Endodermal cell (in vitro differentiated cells): Measurements from ENCODE around the gene RP2. TPM values are rescaled to one million over a fixed set of nuclear protein-coding genes. Genes with fewer than 3 reads are reported as not detected.

ENCODE experiments used
- DNase-seq: peaks from one replicate; pipeline ENCODE4 v3.0.0-alpha.2; 2017
- H3K27ac ChIP-seq: 2 replicates; pipeline ENCODE4 v1.5.1; 2013; ENCODE audit warnings: mild to moderate bottlenecking, low read depth, low read length, moderate library complexity
- H3K27me3 ChIP-seq: 2 replicates; pipeline ENCODE4 v1.6.1; 2013; ENCODE audit warnings: mild to moderate bottlenecking, low read length, moderate library complexity; ENCODE audit not compliant: insufficient read depth, control insufficient read depth, poor library complexity, severe bottlenecking
- H3K36me3 ChIP-seq: 2 replicates; pipeline ENCODE4 v1.7.0; 2013; ENCODE audit warnings: mild to moderate bottlenecking, low read length, moderate library complexity; ENCODE audit not compliant: control insufficient read depth, insufficient read depth
- H3K4me1 ChIP-seq: one replicate; pipeline ENCODE4 v1.7.0; 2013; ENCODE audit warnings: low read length; ENCODE audit not compliant: control insufficient read depth, insufficient read depth
- H3K4me3 ChIP-seq: 2 replicates; pipeline ENCODE4 v1.5.1; 2013; ENCODE audit warnings: mild to moderate bottlenecking, low read length, moderate library complexity
- H3K9ac ChIP-seq: 2 replicates; pipeline ENCODE4 v1.6.1; 2013; ENCODE audit warnings: mild to moderate bottlenecking, low read length, moderate library complexity; ENCODE audit not compliant: poor library complexity, severe bottlenecking; ENCODE audit errors: extremely low read depth
- H3K9me3 ChIP-seq: 2 replicates; pipeline ENCODE4 v1.6.1; 2013; ENCODE audit warnings: mild to moderate bottlenecking, low read length, moderate library complexity; ENCODE audit not compliant: control insufficient read depth
- H3K27ac Mint-ChIP-seq: 2 replicates; pipeline ENCODE4 v1.8.0; 2020; ENCODE audit warnings: mixed read lengths
- H3K27me3 Mint-ChIP-seq: 2 replicates; pipeline ENCODE4 v1.8.0; 2021; ENCODE audit warnings: mild to moderate bottlenecking, mixed read lengths; ENCODE audit not compliant: insufficient read depth
- H3K36me3 Mint-ChIP-seq: 2 replicates; pipeline ENCODE4 v1.8.0; 2020; ENCODE audit warnings: low read depth, mixed read lengths
- H3K4me1 Mint-ChIP-seq: 2 replicates; pipeline ENCODE4 v1.8.0; 2020; ENCODE audit warnings: mixed read lengths
- H3K4me3 Mint-ChIP-seq: 2 replicates; pipeline ENCODE4 v1.8.0; 2020; ENCODE audit warnings: mild to moderate bottlenecking, moderate library complexity, mixed read lengths
- H3K9me3 Mint-ChIP-seq: 2 replicates; pipeline ENCODE4 v1.8.0; 2020; ENCODE audit warnings: mild to moderate bottlenecking, mixed read lengths
- WGBS, 2 experiments: methylation state at CpG; one replicate each; pipeline versions ENCODE4 v1.1.5 to v1.1.7; 2013; ENCODE audit warnings: missing lambda C conversion rate in 2 of 2, mixed read lengths in 1 of 2; ENCODE audit not compliant: insufficient coverage in 1 of 2, insufficient read length in 1 of 2; 5-methylcytosine and 5-hydroxymethylcytosine counted together
- total RNA-seq, 2 donors: library from RNA; stranded (reverse); fragmentation: NEBNext Ultra II Directional in 1 of 2; extraction: Animal tissue kit (Norgen Biotek cat#: 25700) in 1 of 2; gene quantifications; 2 replicates in 1 of 2; 3 replicates in 1 of 2; pipeline ENCODE4 v1.2.1, GENCODE V29; 2021
- TF ChIP-seq, protein P1 (sequence below): fragments of 200-600 bp; sonication (generic); conservative IDR thresholded peaks from 2 replicates; pipeline ENCODE4 v1.5.0; 2021; ENCODE audit warnings: antibody characterized with exemption, mild to moderate bottlenecking

Gene RP2
- total RNA-seq, 2 donors from 2014 or later: 11.8 to 12.1 TPM

DNA sequence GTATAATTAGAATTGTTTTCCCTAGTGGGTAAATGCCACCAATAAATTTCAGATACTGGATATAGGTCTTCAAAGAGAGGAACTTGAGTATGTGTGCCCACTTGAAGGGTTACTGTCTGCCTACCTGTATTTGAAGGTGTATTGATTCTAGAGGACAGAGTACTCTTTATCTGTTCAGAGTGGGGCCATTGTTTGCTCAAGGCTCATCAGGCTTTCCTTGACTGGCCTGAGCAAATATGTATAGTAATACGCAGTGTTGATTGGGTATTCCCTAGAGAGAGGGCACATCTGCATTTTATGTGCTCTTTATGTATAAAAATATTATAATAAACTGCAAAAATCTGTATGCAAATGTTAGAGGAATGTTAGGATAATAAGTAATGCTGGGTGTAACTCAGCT lies 23.7 kb downstream of the RP2 start:
- TF ChIP-seq, protein P1, sequence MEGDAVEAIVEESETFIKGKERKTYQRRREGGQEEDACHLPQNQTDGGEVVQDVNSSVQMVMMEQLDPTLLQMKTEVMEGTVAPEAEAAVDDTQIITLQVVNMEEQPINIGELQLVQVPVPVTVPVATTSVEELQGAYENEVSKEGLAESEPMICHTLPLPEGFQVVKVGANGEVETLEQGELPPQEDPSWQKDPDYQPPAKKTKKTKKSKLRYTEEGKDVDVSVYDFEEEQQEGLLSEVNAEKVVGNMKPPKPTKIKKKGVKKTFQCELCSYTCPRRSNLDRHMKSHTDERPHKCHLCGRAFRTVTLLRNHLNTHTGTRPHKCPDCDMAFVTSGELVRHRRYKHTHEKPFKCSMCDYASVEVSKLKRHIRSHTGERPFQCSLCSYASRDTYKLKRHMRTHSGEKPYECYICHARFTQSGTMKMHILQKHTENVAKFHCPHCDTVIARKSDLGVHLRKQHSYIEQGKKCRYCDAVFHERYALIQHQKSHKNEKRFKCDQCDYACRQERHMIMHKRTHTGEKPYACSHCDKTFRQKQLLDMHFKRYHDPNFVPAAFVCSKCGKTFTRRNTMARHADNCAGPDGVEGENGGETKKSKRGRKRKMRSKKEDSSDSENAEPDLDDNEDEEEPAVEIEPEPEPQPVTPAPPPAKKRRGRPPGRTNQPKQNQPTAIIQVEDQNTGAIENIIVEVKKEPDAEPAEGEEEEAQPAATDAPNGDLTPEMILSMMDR: no peak
- Histone ChIP-seq H3K36me3 (peaks cover 8% of the 10 kb centered on the region), H3K4me1 (no peaks in the 10 kb centered on the region), H3K9ac (no peak overlapping the region), H3K4me3 (no peak overlapping the region), H3K27ac (no peak overlapping the region), H3K9me3 (no peaks in the 10 kb centered on the region), H3K27me3 (no peaks in the 10 kb centered on the region)
- Mint-ChIP-seq H3K27me3 (no peaks in the 10 kb centered on the region), H3K36me3 (peaks cover 20% of the 10 kb centered on the region), H3K4me1 (no peaks in the 10 kb centered on the region), H3K9me3 (peaks cover 27% of the 10 kb centered on the region), H3K27ac (no peak overlapping the region), H3K4me3 (no peak overlapping the region)
- no peak for DNase-seq
- WGBS, 2 experiments: 100% methylated on average over 1 of the region's 1 CpG; no CpG with 5 or more reads in 1 of the 2 experiments

DNA sequence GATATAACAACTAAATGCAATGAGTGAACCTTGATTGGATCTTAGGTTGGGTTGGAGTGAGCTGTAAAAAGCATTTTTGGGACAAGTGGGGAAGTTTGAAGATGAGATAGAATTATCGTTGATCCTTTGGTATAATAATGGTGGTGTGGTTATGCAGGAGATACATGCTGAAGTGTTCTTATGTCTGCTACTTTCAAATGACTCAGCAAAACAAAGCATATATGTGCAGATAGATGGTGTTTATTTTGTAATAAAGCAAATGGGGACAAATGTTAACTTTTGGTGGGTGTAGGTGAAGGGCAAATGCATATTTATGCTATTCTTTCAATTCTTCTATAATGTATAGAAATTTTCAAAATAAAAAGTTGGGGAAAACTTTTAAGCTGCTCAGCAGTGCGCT lies 26.2 kb downstream of the RP2 start:
- Mint-ChIP-seq H3K27me3 (no peaks in the 10 kb centered on the region), H3K4me1 (no peaks in the 10 kb centered on the region), H3K4me3 (no peak overlapping the region), H3K9me3 (peaks cover 38% of the 10 kb centered on the region), H3K27ac (no peak overlapping the region), H3K36me3 (peaks cover 36% of the 10 kb centered on the region)
- no peak for DNase-seq
- H3K9me3 ChIP-seq: no peaks in the 10 kb centered on the region
- TF ChIP-seq, protein P1: no peak
- no peak overlapping the region for H3K27ac ChIP-seq
- no peak overlapping the region for H3K9ac ChIP-seq
- H3K4me1 ChIP-seq: no peaks in the 10 kb centered on the region
- H3K36me3 ChIP-seq: peaks cover 8% of the 10 kb centered on the region
- 90% methylated on average over 2 of the region's 2 CpGs; no CpG with 5 or more reads in 1 of the 2 experiments for WGBS, 2 experiments
- no peaks in the 10 kb centered on the region for H3K27me3 ChIP-seq
- H3K4me3 ChIP-seq: no peak overlapping the region

DNA sequence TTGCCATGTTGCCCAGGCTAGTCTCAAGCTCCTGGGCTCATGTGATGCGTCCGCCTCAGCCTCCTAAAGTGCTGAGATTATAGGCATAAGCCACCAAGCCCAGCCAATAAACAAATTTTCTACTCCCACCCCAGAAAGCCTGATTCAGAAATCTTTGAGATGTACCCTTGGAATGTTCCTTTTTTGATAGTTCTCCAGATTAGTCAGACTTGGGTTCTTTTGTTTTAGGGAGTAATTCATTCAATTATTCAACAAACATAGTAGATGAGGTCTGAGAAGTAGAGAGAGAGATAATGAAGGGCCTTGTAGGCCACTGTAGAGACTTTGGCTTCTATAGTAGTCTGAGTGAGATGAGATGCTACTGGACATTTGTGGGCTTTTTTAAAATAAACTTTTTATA lies 27.8 kb downstream of the RP2 start:
- H3K36me3 ChIP-seq: peaks cover 8% of the 10 kb centered on the region
- Mint-ChIP-seq H3K27ac (no peak overlapping the region), H3K4me1 (no peaks in the 10 kb centered on the region), H3K4me3 (no peak overlapping the region), H3K36me3 (peaks cover 36% of the 10 kb centered on the region), H3K27me3 (no peaks in the 10 kb centered on the region), H3K9me3 (peaks cover 42% of the 10 kb centered on the region)
- H3K9me3 ChIP-seq: no peaks in the 10 kb centered on the region
- H3K4me3 ChIP-seq: no peak overlapping the region
- H3K27me3 ChIP-seq: no peaks in the 10 kb centered on the region
- WGBS, 2 experiments: 87% methylated on average over 2 of the region's 2 CpGs; no CpG with 5 or more reads in 1 of the 2 experiments
- TF ChIP-seq, protein P1: no peak
- H3K4me1 ChIP-seq: no peaks in the 10 kb centered on the region
- no peak overlapping the region for H3K9ac ChIP-seq
- no peak overlapping the region for H3K27ac ChIP-seq
- DNase-seq: no peak
